GM21528 (cell line): ENCODE measurements around the gene TPD52L1.
"Not testable (repeated sequence)": the region's sequence is repeated elsewhere in the genome, so short reads cannot be mapped to it uniquely, and the experiment has no call there.

Experiments
- ATAC-seq: cut with Tn5 transposase; IDR thresholded peaks from one replicate; pipeline ENCODE4 v1.9.1; 2021; ENCODE audit warnings: mild to moderate bottlenecking, moderate library complexity; ENCODE audit not compliant: unreplicated experiment, low FRiP score

Gene TPD52L1

GRCh38 chr6:125264476-125264875, 110.9 kb downstream of the TPD52L1 start:
- no peak for ATAC-seq

- ATAC-seq, result no peak
These were observed 114.4 kb downstream of the TPD52L1 start for GRCh38 chr6:125267806-125268523.

GRCh38 chr6:125268765-125269164, 115.2 kb downstream of the TPD52L1 start:
- no peak for ATAC-seq

GRCh38 chr6:125269328-125269985, 115.9 kb downstream of the TPD52L1 start:
- ATAC-seq, result no peak

GRCh38 chr6:125270380-125270779, 116.8 kb downstream of the TPD52L1 start:
- no peak for ATAC-seq

- no peak for ATAC-seq
These were observed 118.0 kb downstream of the TPD52L1 start for GRCh38 chr6:125271486-125272159.

- no peak for ATAC-seq
These were observed 119.7 kb downstream of the TPD52L1 start for GRCh38 chr6:125273251-125273650.

- ATAC-seq, result no peak
These were observed 120.4 kb downstream of the TPD52L1 start for GRCh38 chr6:125273965-125274364.

GRCh38 chr6:125274935-125275334, 121.4 kb downstream of the TPD52L1 start:
- ATAC-seq, result no peak

GRCh38 chr6:125275779-125276178, 122.2 kb downstream of the TPD52L1 start:
- ATAC-seq, result no peak

GRCh38 chr6:125277838-125278237, 124.3 kb downstream of the TPD52L1 start:
- no peak for ATAC-seq

GRCh38 chr6:125279961-125280360, 126.4 kb downstream of the TPD52L1 start:
- ATAC-seq, result no peak

- ATAC-seq, result not testable (repeated sequence)
These were observed 126.9 kb downstream of the TPD52L1 start for GRCh38 chr6:125280370-125281035.

- not testable (repeated sequence) for ATAC-seq
These were observed 128.9 kb downstream of the TPD52L1 start for GRCh38 chr6:125282470-125282869.

GRCh38 chr6:125285353-125285752, 131.8 kb downstream of the TPD52L1 start:
- no peak for ATAC-seq

- no peak for ATAC-seq
These were observed 132.4 kb downstream of the TPD52L1 start for GRCh38 chr6:125285936-125286335.

GRCh38 chr6:125287718-125288117, 134.1 kb downstream of the TPD52L1 start:
- no peak for ATAC-seq

GRCh38 chr6:125293587-125293986, 140.0 kb downstream of the TPD52L1 start:
- ATAC-seq, result no peak

- no peak for ATAC-seq
These were observed 140.5 kb downstream of the TPD52L1 start for GRCh38 chr6:125294036-125294435.

- no peak for ATAC-seq
These were observed 141.4 kb downstream of the TPD52L1 start for GRCh38 chr6:125294925-125295324.

- ATAC-seq, result no peak
These were observed 142.9 kb downstream of the TPD52L1 start for GRCh38 chr6:125296471-125296870.
